C1 segment of cervical spinal cord (tissue), 14 donors: ENCODE data around the gene FGF4.

ENCODE experiments used
- DNase-seq, 14 donors: peaks; one replicate each; lab custom pipeline; 2025; lab: John Stamatoyannopoulos, UW

Gene FGF4

GRCh38 chr11:69807106-69807815, 32.1 kb upstream of the FGF4 start:
- DNase-seq: no peak

GRCh38 chr11:69804769-69805508, 29.8 kb upstream of the FGF4 start:
- DNase-seq: no peak

GRCh38 chr11:69803604-69804218, 28.6 kb upstream of the FGF4 start:
- no peak for DNase-seq

- DNase-seq: no peak
Measured at GRCh38 chr11:69803022-69803421, 27.9 kb upstream of the FGF4 start.

GRCh38 chr11:69802590-69802989, 27.4 kb upstream of the FGF4 start:
- no peak for DNase-seq

- DNase-seq: no peak
Measured at GRCh38 chr11:69801513-69802335, 26.6 kb upstream of the FGF4 start.

- DNase-seq: no peak
Measured at GRCh38 chr11:69800278-69800677, 25.1 kb upstream of the FGF4 start.

- DNase-seq: peak in 1 of 14 donors; percentile 72
Measured at GRCh38 chr11:69799582-69799981, 24.4 kb upstream of the FGF4 start.

GRCh38 chr11:69799097-69799496, 24.0 kb upstream of the FGF4 start:
- DNase-seq: peak in 1 of 14 donors; percentile 65

- DNase-seq: peak in 1 of 14 donors; percentile 41
Measured at GRCh38 chr11:69797737-69798528, 22.8 kb upstream of the FGF4 start.

GRCh38 chr11:69797156-69797555, 22.0 kb upstream of the FGF4 start:
- peak in 2 of 14 donors; percentile 34 to 94 for DNase-seq

GRCh38 chr11:69796063-69796462, 20.9 kb upstream of the FGF4 start:
- DNase-seq: no peak

GRCh38 chr11:69791276-69792180, 16.4 kb upstream of the FGF4 start:
- peak in 7 of 14 donors; percentile 1 to 53 (median 15) for DNase-seq

- DNase-seq: no peak
Measured at GRCh38 chr11:69788956-69789355, 13.8 kb upstream of the FGF4 start.

GRCh38 chr11:69787906-69788305, 12.8 kb upstream of the FGF4 start:
- DNase-seq: no peak

- DNase-seq: no peak
Measured at GRCh38 chr11:69787457-69787856, 12.3 kb upstream of the FGF4 start.

- DNase-seq: no peak
Measured at GRCh38 chr11:69781241-69781640, 6.1 kb upstream of the FGF4 start.

- no peak for DNase-seq
Measured at GRCh38 chr11:69778373-69778772, 3.2 kb upstream of the FGF4 start.

- no peak for DNase-seq
Measured at GRCh38 chr11:69774354-69775162, 583 bp downstream of the FGF4 start.
